NB4 (cell line): ENCODE measurements around the gene APRT.

Experiments
- MYC ChIP-seq: IDR thresholded peaks from 2 replicates; pipeline ENCODE4 v1.6.1; 2011; ENCODE audit warnings: low read depth, low read length
- POLR2A ChIP-seq: IDR thresholded peaks from 2 replicates; pipeline ENCODE4 v1.6.1; 2011; ENCODE audit warnings: mild to moderate bottlenecking; ENCODE audit not compliant: insufficient read length; ENCODE audit errors: extremely low read depth
- TF ChIP-seq, protein P1 (sequence below): IDR thresholded peaks from one replicate; pipeline ENCODE4 v1.5.1; 2012; ENCODE audit warnings: low read depth, low read length

DNA sequence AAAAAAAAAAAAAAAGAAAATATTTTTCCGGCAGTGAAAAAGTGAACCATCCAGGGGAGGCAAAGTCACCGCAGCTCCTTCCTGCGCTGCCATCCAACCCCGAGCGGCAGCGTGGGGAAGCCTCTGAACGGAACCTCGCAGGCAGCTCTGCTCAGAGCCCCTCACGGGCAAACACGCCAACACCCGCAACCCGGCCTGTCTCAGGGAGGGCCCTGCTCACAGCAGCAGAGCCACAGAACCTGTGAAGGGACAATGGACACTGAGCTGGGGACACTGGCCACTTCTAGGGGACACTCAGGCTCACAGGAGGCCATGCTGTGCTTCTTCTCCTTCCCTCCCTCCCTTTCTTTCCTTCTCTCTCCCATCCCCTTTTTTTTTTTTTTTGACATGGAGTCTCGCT, 21.4 kb upstream of the APRT start:
- TF ChIP-seq MYC, result no peak
- TF ChIP-seq POLR2A, result no peak
- TF ChIP-seq, protein P1, sequence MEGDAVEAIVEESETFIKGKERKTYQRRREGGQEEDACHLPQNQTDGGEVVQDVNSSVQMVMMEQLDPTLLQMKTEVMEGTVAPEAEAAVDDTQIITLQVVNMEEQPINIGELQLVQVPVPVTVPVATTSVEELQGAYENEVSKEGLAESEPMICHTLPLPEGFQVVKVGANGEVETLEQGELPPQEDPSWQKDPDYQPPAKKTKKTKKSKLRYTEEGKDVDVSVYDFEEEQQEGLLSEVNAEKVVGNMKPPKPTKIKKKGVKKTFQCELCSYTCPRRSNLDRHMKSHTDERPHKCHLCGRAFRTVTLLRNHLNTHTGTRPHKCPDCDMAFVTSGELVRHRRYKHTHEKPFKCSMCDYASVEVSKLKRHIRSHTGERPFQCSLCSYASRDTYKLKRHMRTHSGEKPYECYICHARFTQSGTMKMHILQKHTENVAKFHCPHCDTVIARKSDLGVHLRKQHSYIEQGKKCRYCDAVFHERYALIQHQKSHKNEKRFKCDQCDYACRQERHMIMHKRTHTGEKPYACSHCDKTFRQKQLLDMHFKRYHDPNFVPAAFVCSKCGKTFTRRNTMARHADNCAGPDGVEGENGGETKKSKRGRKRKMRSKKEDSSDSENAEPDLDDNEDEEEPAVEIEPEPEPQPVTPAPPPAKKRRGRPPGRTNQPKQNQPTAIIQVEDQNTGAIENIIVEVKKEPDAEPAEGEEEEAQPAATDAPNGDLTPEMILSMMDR, result no peak
